GM06990 (cell line): ENCODE measurements around the gene TMEM87A.

Experiments used
- DNase-seq: peaks from one replicate; pipeline ENCODE4 v3.0.0-alpha.2; 2011; ENCODE audit not compliant: insufficient read length; ENCODE audit errors: extremely low read depth
- H3K27me3 ChIP-seq: replicated peaks from 2 replicates; pipeline ENCODE4 v1.6.0; 2011; ENCODE audit warnings: low read length; ENCODE audit not compliant: control insufficient read depth, insufficient read depth
- H3K36me3 ChIP-seq: 2 replicates; pipeline ENCODE4 v1.5.1; 2011; ENCODE audit warnings: low read length; ENCODE audit not compliant: control insufficient read depth, insufficient read depth
- H3K4me3 ChIP-seq: replicated peaks from 2 replicates; pipeline ENCODE4 v1.5.1; 2011; ENCODE audit warnings: low read depth, mild to moderate bottlenecking, control low read depth, low read length
- TF ChIP-seq, protein P1 (sequence below): IDR thresholded peaks from 2 replicates; pipeline ENCODE4 v1.5.1; 2011; ENCODE audit warnings: low read length, control low read depth, mild to moderate bottlenecking, inconsistent platforms; ENCODE audit not compliant: insufficient read depth, poor library complexity, severe bottlenecking

TMEM87A gene

DNA sequence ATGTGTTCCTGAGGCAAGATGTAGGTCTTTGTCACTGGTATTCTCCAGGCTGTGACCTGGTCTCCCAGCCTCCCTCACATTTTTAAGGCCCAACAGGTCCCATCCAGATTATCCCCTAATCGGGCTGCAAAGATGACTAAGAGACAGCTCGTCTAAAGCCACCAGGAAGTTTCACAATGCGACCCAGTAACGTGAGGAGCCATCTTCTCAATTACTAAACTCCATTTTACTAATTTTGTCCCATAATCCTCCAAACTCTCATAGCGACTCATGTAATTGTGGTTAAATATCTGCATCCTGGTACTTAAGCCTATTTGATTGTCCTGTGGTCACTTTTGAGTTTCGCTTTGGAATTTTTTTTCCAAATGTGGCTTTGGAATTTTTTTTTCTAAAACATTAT, 108.1 kb downstream of the TMEM87A start:
- TF ChIP-seq, protein P1, sequence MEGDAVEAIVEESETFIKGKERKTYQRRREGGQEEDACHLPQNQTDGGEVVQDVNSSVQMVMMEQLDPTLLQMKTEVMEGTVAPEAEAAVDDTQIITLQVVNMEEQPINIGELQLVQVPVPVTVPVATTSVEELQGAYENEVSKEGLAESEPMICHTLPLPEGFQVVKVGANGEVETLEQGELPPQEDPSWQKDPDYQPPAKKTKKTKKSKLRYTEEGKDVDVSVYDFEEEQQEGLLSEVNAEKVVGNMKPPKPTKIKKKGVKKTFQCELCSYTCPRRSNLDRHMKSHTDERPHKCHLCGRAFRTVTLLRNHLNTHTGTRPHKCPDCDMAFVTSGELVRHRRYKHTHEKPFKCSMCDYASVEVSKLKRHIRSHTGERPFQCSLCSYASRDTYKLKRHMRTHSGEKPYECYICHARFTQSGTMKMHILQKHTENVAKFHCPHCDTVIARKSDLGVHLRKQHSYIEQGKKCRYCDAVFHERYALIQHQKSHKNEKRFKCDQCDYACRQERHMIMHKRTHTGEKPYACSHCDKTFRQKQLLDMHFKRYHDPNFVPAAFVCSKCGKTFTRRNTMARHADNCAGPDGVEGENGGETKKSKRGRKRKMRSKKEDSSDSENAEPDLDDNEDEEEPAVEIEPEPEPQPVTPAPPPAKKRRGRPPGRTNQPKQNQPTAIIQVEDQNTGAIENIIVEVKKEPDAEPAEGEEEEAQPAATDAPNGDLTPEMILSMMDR: no peak
- no peaks in the 10 kb centered on the region for H3K27me3 ChIP-seq
- peaks cover 49% of the 10 kb centered on the region for H3K36me3 ChIP-seq
- H3K4me3 ChIP-seq: no peak overlapping the region
- no peak for DNase-seq

DNA sequence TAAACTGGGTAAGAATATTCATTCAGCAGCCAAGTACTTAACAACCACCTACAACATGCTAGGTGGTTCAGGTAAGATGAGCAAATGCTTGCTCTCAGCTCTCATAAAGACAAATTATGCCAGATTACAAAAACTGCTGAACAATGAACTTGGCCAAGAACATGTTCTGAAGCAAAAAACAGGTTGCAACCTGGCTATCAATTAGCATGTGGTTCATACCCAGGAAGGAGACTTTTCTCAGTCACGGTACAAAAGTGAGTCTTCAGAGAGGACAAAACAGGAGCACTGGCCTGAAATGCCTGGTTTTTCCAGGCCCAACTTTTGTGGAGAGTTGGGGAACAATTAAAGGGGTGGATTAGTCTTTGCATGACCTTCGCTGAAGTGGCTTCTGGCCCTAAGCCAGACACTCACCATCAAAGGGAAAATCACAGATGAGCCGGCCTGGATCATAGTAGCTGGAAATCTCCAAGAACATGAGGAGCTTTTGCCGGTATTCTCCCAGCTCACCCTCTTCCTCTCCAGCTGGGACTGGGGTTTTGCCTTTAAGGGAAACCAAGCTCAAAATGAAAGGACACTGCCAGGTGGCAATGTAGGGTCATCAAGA, 109.2 kb downstream of the TMEM87A start:
- no peak for DNase-seq
- H3K36me3 ChIP-seq: peaks cover 50% of the 10 kb centered on the region
- TF ChIP-seq, protein P1: no peak
- no peak overlapping the region for H3K4me3 ChIP-seq
- H3K27me3 ChIP-seq: no peaks in the 10 kb centered on the region

GRCh38 chr15:42163291-42163690, 109.9 kb downstream of the TMEM87A start:
- H3K4me3 ChIP-seq: no peak overlapping the region
- no peaks in the 10 kb centered on the region for H3K27me3 ChIP-seq
- no peak for DNase-seq
- TF ChIP-seq, protein P1: no peak
- H3K36me3 ChIP-seq: peaks cover 52% of the 10 kb centered on the region
